PC-3 (cell line): ENCODE results near the gene RAB40C. TPM values are rescaled to one million over a fixed set of nuclear protein-coding genes. Genes with fewer than 3 reads are reported as not detected.

Experiments used
- ATAC-seq: fragments of 200-7000 bp; cut with Tn5 transposase; 2 replicates; pipeline ENCODE4 v1.9.1; 2020; ENCODE audit warnings: mild to moderate bottlenecking, moderate library complexity
- BruUV-seq: library from RNA; stranded (reverse); fragments of 400-500 nt; replicated peaks from 2 replicates; lab custom pipeline; 2021; lab: Mats Ljungman, UMichigan
- CTCF ChIA-PET: fragments of 300-600 bp; sonication (Branson Sonifier 250); formaldehyde crosslinking; loops from one replicate; lab custom pipeline; 2022; ENCODE audit warnings: antibody characterized with exemption; lab: Charles Lee
- POLR2A ChIA-PET: fragments of 300-600 bp; sonication (Branson Sonifier 250); formaldehyde crosslinking; loops from one replicate; lab custom pipeline; 2022; ENCODE audit warnings: antibody characterized with exemption; ENCODE audit not compliant: unreplicated experiment; lab: Charles Lee
- DNase-seq: peaks from one replicate; pipeline ENCODE4 v3.0.0-alpha.2; 2015
- H2AFZ ChIP-seq: fragments of 300-600 bp; sonication (generic); 2 replicates; pipeline ENCODE4 v1.6.0; 2016; ENCODE audit warnings: antibody characterized with exemption, low read length
- H3F3A ChIP-seq: fragments of 300-600 bp; sonication (generic); one replicate; pipeline ENCODE4 v1.6.0; 2017; ENCODE audit warnings: antibody characterized with exemption, low read length, control low read depth, mild to moderate bottlenecking; ENCODE audit not compliant: unreplicated experiment
- H3K27ac ChIP-seq: fragments of 300-600 bp; sonication (generic); 2 replicates; pipeline ENCODE4 v1.5.1; 2016; ENCODE audit warnings: mild to moderate bottlenecking, low read length
- H3K27me3 ChIP-seq: fragments of 300-600 bp; sonication (generic); 2 replicates; pipeline ENCODE4 v1.6.1; 2016; ENCODE audit warnings: low read length, mixed read lengths
- H3K36me3 ChIP-seq: fragments of 300-600 bp; sonication (generic); 2 replicates; pipeline ENCODE4 v1.6.1; 2016; ENCODE audit warnings: low read depth, mixed run types, low read length, mixed read lengths
- H3K4me1 ChIP-seq: fragments of 300-600 bp; sonication (generic); 2 replicates; pipeline ENCODE4 v1.5.1; 2016; ENCODE audit warnings: low read length; ENCODE audit not compliant: insufficient read depth
- H3K4me2 ChIP-seq: fragments of 300-600 bp; sonication (generic); 2 replicates; pipeline ENCODE4 v1.6.0; 2016; ENCODE audit warnings: low read length
- H3K4me3 ChIP-seq: fragments of 300-600 bp; sonication (generic); 2 replicates; pipeline ENCODE4 v1.5.1; 2016; ENCODE audit warnings: mild to moderate bottlenecking, low read length, mixed read lengths
- H3K79me2 ChIP-seq: fragments of 300-600 bp; sonication (generic); 2 replicates; pipeline ENCODE4 v1.6.1; 2017; ENCODE audit warnings: low read length, mixed read lengths
- H3K9ac ChIP-seq: fragments of 300-600 bp; sonication (generic); 2 replicates; pipeline ENCODE4 v1.6.0; 2016; ENCODE audit warnings: mild to moderate bottlenecking, low read length
- H3K9me2 ChIP-seq: fragments of 300-600 bp; sonication (generic); replicated peaks from 2 replicates; pipeline ENCODE4 v1.6.1; 2016; ENCODE audit warnings: mixed run types, low read length, mixed read lengths
- H3K9me3 ChIP-seq: fragments of 300-600 bp; sonication (generic); 2 replicates; pipeline ENCODE4 v1.6.1; 2016; ENCODE audit warnings: low read length, mixed read lengths
- H4K20me1 ChIP-seq: fragments of 300-600 bp; sonication (generic); 2 replicates; pipeline ENCODE4 v1.6.1; 2016; ENCODE audit warnings: low read length, mixed read lengths
- EZH2 ChIP-seq: fragments of 300-600 bp; sonication (generic); IDR thresholded peaks from one replicate; pipeline ENCODE4 v1.6.1; 2017; ENCODE audit warnings: antibody characterized with exemption, mild to moderate bottlenecking, low read length; ENCODE audit not compliant: unreplicated experiment
- EZH2phosphoT487 ChIP-seq: fragments of 300-600 bp; sonication (generic); IDR thresholded peaks from 2 replicates; pipeline ENCODE4 v1.6.1; 2018; ENCODE audit warnings: mild to moderate bottlenecking, antibody characterized with exemption, low read length, borderline replicate concordance
- intact Hi-C: fragments of 100-400 bp; cut with micrococcal nuclease; formaldehyde crosslinking; loops from 2 replicates; pipeline ENCODE4 v1.9.0; 2023
- total RNA-seq: library from RNA; depleted of rRNA; stranded (reverse); fragments of >200 nt; gene quantifications from 2 replicates; pipeline ENCODE4 v1.2.3, GENCODE V29; 2014
- TF ChIP-seq, protein P1 (sequence below): fragments of 300-600 bp; sonication (generic); conservative IDR thresholded peaks from 2 replicates; pipeline ENCODE4 v1.5.1; 2017; ENCODE audit warnings: antibody characterized with exemption, low read depth, mild to moderate bottlenecking, low read length

Gene RAB40C
- total RNA-seq, 1 experiment from 2014 or later: 19.5 TPM

GRCh38 chr16:558298-559020 is 31.4 kb upstream of the RAB40C start:
- peaks cover 13% of the 10 kb centered on the region for H3K27me3 ChIP-seq
- ChIA-PET CTCF (no interaction called here), POLR2A (no interaction called here)
- no TSS peak for BruUV-seq
- no peak overlapping the region for H3K27ac ChIP-seq
- no peaks in the 10 kb centered on the region for H3K4me1 ChIP-seq
- TF ChIP-seq EZH2 (no peak), EZH2phosphoT487 (no peak)
- TF ChIP-seq, protein P1, sequence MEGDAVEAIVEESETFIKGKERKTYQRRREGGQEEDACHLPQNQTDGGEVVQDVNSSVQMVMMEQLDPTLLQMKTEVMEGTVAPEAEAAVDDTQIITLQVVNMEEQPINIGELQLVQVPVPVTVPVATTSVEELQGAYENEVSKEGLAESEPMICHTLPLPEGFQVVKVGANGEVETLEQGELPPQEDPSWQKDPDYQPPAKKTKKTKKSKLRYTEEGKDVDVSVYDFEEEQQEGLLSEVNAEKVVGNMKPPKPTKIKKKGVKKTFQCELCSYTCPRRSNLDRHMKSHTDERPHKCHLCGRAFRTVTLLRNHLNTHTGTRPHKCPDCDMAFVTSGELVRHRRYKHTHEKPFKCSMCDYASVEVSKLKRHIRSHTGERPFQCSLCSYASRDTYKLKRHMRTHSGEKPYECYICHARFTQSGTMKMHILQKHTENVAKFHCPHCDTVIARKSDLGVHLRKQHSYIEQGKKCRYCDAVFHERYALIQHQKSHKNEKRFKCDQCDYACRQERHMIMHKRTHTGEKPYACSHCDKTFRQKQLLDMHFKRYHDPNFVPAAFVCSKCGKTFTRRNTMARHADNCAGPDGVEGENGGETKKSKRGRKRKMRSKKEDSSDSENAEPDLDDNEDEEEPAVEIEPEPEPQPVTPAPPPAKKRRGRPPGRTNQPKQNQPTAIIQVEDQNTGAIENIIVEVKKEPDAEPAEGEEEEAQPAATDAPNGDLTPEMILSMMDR: no peak
- no peak overlapping the region for H2AFZ ChIP-seq
- no peaks in the 10 kb centered on the region for H3K79me2 ChIP-seq
- DNase-seq: no peak
- no peaks in the 10 kb centered on the region for H3K9me3 ChIP-seq
- ATAC-seq: no peak
- H3K36me3 ChIP-seq: no peaks in the 10 kb centered on the region
- no peaks in the 10 kb centered on the region for H3F3A ChIP-seq
- H3K4me3 ChIP-seq: no peak overlapping the region
- H4K20me1 ChIP-seq: no peaks in the 10 kb centered on the region
- H3K4me2 ChIP-seq: no peak overlapping the region
- no peak overlapping the region for H3K9ac ChIP-seq
- no peaks in the 10 kb centered on the region for H3K9me2 ChIP-seq
- intact Hi-C loops: no loop called here

DNA sequence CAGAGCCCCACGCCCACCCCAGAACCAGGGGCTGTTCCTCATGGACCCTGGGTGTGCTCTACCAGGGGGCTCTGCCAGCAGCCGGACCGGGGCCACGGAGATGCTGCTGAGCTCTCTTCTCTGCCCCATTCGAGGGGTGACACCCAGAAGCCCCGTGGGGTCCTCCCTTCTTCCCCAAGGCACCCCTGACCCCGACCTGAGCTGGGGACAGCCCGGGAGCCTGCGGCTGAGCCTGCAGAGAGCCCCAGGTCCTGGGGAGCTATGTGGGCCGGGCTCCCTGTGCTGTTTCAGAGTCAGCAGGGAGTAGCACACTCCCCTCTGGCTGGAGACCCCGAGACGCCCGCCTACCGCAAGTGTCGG is 30.9 kb upstream of the RAB40C start:
- Histone ChIP-seq H3K27ac (no peak overlapping the region), H3K4me2 (no peak overlapping the region), H3K9me2 (no peaks in the 10 kb centered on the region), H3K9ac (no peak overlapping the region), H3K36me3 (no peaks in the 10 kb centered on the region), H3K79me2 (no peaks in the 10 kb centered on the region), H4K20me1 (no peaks in the 10 kb centered on the region), H3F3A (no peaks in the 10 kb centered on the region), H3K4me1 (no peaks in the 10 kb centered on the region), H2AFZ (no peak overlapping the region), H3K9me3 (no peaks in the 10 kb centered on the region), H3K27me3 (peaks cover 13% of the 10 kb centered on the region), H3K4me3 (no peak overlapping the region)
- intact Hi-C loops: no loop called here
- TF ChIP-seq, protein P1: no peak
- TF ChIP-seq EZH2 (no peak), EZH2phosphoT487 (no peak)
- ChIA-PET CTCF (no interaction called here), POLR2A (no interaction called here)
- ATAC-seq (no peak), DNase-seq (no peak)
- no TSS peak for BruUV-seq

GRCh38 chr16:559411-560203 is 30.3 kb upstream of the RAB40C start:
- no peaks in the 10 kb centered on the region for H3K9me3 ChIP-seq
- no peak overlapping the region for H3K27ac ChIP-seq
- 0 out of 2 replicates have a peak, but pooled peaks have one; percentile 8 for ATAC-seq
- peaks cover 13% of the 10 kb centered on the region for H3K27me3 ChIP-seq
- no peak for TF ChIP-seq EZH2phosphoT487
- no peak for TF ChIP-seq EZH2
- TF ChIP-seq, protein P1: no peak
- no peaks in the 10 kb centered on the region for H3F3A ChIP-seq
- POLR2A ChIA-PET: no interaction called here
- no peaks in the 10 kb centered on the region for H3K36me3 ChIP-seq
- no peak overlapping the region for H3K9ac ChIP-seq
- DNase-seq: no peak
- intact Hi-C loops: no loop called here
- H3K9me2 ChIP-seq: no peaks in the 10 kb centered on the region
- H3K4me2 ChIP-seq: no peak overlapping the region
- CTCF ChIA-PET: no interaction called here
- H3K79me2 ChIP-seq: no peaks in the 10 kb centered on the region
- H4K20me1 ChIP-seq: no peaks in the 10 kb centered on the region
- H3K4me1 ChIP-seq: no peaks in the 10 kb centered on the region
- H2AFZ ChIP-seq: no peak overlapping the region
- H3K4me3 ChIP-seq: no peak overlapping the region
- no TSS peak for BruUV-seq
